Loucy (cell line): ENCODE results near the gene NAB2.

Experiments
- CTCF ChIP-seq: fragments of 200-600 bp; sonication (generic); conservative IDR thresholded peaks from 2 replicates; pipeline ENCODE4 v1.5.1; 2014; ENCODE audit warnings: mild to moderate bottlenecking, antibody characterized with exemption, low read length
- EZH2phosphoT487 ChIP-seq: fragments of 200-600 bp; IDR thresholded peaks from 2 replicates; pipeline ENCODE4 v1.6.1; 2018; ENCODE audit warnings: antibody characterized with exemption, mild to moderate bottlenecking, moderate library complexity, borderline replicate concordance

GRCh38 chr12:57118711-57119271, 29.9 kb downstream of the NAB2 start:
- TF ChIP-seq CTCF, result no peak
- TF ChIP-seq EZH2phosphoT487, result no peak
